ENCODE results near the gene B4GALT5. TPM values are rescaled to one million over a fixed set of nuclear protein-coding genes. Genes with fewer than 3 reads are reported as not detected.
"Not testable (repeated sequence)": the region's sequence is repeated elsewhere in the genome, so short reads cannot be mapped to it uniquely, and the experiment has no call there.

B4GALT5 gene
- polyA plus RNA-seq, 1 donor (not counting 4 experiments of a cell fraction or from before 2014, with no cell fraction given), result 23.5 TPM

- Histone ChIP-seq H3K9ac (ENCODE audit: control insufficient read depth, extremely low read depth, insufficient read depth, low read length) (no peak overlapping the region), H3K79me2 (ENCODE audit: control insufficient read depth, insufficient read depth, low read length) (no peaks in the 10 kb centered on the region), H3K36me3 (ENCODE audit: control insufficient read depth in 2 of 2, extremely low read depth in 1 of 2, insufficient read depth in 2 of 2, low read length in 2 of 2) (no peaks in the 10 kb centered on the region), H3K9me3 (ENCODE audit: control insufficient read depth, low read depth, low read length) (no peaks in the 10 kb centered on the region), H3K4me1 (ENCODE audit: control insufficient read depth, extremely low read depth, insufficient read depth, low read length) (no peaks in the 10 kb centered on the region), H4K20me1 (ENCODE audit: control insufficient read depth, extremely low read depth, insufficient read depth, low read length) (no peaks in the 10 kb centered on the region), H3K9me1 (ENCODE audit: control insufficient read depth, extremely low read depth, insufficient read depth, low read length) (no peaks in the 10 kb centered on the region), H3K4me3 (ENCODE audit: control insufficient read depth in 2 of 3, extremely low read depth in 1 of 3, insufficient read depth in 2 of 3, low read depth in 1 of 3, low read length in 3 of 3) (no peak overlapping the region), H3K4me2 (ENCODE audit: control insufficient read depth, extremely low read depth, insufficient read depth, low read depth, low read length) (no peak overlapping the region), H2AFZ (ENCODE audit: control insufficient read depth, low read length) (no peak overlapping the region), H3K27ac (ENCODE audit: control insufficient read depth, insufficient read depth, low read length) (no peak overlapping the region), H3K27me3 (ENCODE audit: control insufficient read depth, extremely low read depth, insufficient read depth, low read length) (no peaks in the 10 kb centered on the region)
- no peak for FAIRE-seq
- dilution Hi-C loops (cut with MboI; ENCODE audit: extremely low pct_ligation_motif_present, low sequenced_read_pairs), result no loop called here
- TF ChIP-seq, protein P1, sequence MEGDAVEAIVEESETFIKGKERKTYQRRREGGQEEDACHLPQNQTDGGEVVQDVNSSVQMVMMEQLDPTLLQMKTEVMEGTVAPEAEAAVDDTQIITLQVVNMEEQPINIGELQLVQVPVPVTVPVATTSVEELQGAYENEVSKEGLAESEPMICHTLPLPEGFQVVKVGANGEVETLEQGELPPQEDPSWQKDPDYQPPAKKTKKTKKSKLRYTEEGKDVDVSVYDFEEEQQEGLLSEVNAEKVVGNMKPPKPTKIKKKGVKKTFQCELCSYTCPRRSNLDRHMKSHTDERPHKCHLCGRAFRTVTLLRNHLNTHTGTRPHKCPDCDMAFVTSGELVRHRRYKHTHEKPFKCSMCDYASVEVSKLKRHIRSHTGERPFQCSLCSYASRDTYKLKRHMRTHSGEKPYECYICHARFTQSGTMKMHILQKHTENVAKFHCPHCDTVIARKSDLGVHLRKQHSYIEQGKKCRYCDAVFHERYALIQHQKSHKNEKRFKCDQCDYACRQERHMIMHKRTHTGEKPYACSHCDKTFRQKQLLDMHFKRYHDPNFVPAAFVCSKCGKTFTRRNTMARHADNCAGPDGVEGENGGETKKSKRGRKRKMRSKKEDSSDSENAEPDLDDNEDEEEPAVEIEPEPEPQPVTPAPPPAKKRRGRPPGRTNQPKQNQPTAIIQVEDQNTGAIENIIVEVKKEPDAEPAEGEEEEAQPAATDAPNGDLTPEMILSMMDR (optimal IDR thresholded peaks at IDR 0.05 in 1 of 3, IDR thresholded peaks at IDR 0.05 in 1 of 3, conservative IDR thresholded peaks at IDR 0.05 in 1 of 3; ENCODE audit: extremely low read depth in 1 of 3, insufficient read depth in 2 of 3, low read length in 3 of 3), result no peak
- no peak for TF ChIP-seq EZH2 (IDR thresholded peaks at IDR 0.05; ENCODE audit: low read length)
- no peak for DNase-seq (ENCODE audit: low read depth, low spot score)
Observed at GRCh38 chr20:49725694-49726093, 12.0 kb upstream of the B4GALT5 start.

- H4K20me1 ChIP-seq (ENCODE audit: control insufficient read depth, extremely low read depth, insufficient read depth, low read length); H3K9ac ChIP-seq (ENCODE audit: control insufficient read depth, extremely low read depth, insufficient read depth, low read length); H3K36me3 ChIP-seq (ENCODE audit: control insufficient read depth in 2 of 2, extremely low read depth in 1 of 2, insufficient read depth in 2 of 2, low read length in 2 of 2); H3K9me3 ChIP-seq (ENCODE audit: control insufficient read depth, low read depth, low read length); H3K27me3 ChIP-seq (ENCODE audit: control insufficient read depth, extremely low read depth, insufficient read depth, low read length); dilution Hi-C loops (cut with MboI; ENCODE audit: extremely low pct_ligation_motif_present, low sequenced_read_pairs); FAIRE-seq; DNase-seq (ENCODE audit: low read depth, low spot score); H3K4me2 ChIP-seq (ENCODE audit: control insufficient read depth, extremely low read depth, insufficient read depth, low read depth, low read length); H3K4me1 ChIP-seq (ENCODE audit: control insufficient read depth, extremely low read depth, insufficient read depth, low read length); H3K9me1 ChIP-seq (ENCODE audit: control insufficient read depth, extremely low read depth, insufficient read depth, low read length); H3K4me3 ChIP-seq (ENCODE audit: control insufficient read depth in 2 of 3, extremely low read depth in 1 of 3, insufficient read depth in 2 of 3, low read depth in 1 of 3, low read length in 3 of 3); H3K79me2 ChIP-seq (ENCODE audit: control insufficient read depth, insufficient read depth, low read length); H3K27ac ChIP-seq (ENCODE audit: control insufficient read depth, insufficient read depth, low read length): not testable (repeated sequence)
- H2AFZ ChIP-seq (ENCODE audit: control insufficient read depth, low read length), result peak overlapping the region; percentile 30
Observed at GRCh38 chr20:49725224-49725606, 11.5 kb upstream of the B4GALT5 start.
